Vagina (tissue), 2 donors: ENCODE data around the gene COBLL1.

Experiments
- POLR2A ChIP-seq, 2 donors: fragments of 450-650 bp; IDR thresholded peaks; one replicate each; pipeline ENCODE4 v1.6.1; 2017; ENCODE audit warnings: antibody characterized with exemption in 2 of 2, mild to moderate bottlenecking in 2 of 2, moderate library complexity in 2 of 2
- POLR2AphosphoS5 ChIP-seq, 2 donors: sonication (generic); formaldehyde crosslinking; IDR thresholded peaks; one replicate each; pipeline ENCODE4 v1.9.0; 2017; ENCODE audit warnings: antibody characterized with exemption in 2 of 2, mild to moderate bottlenecking in 2 of 2, low read depth in 1 of 2; ENCODE audit not compliant: insufficient read depth in 1 of 2
- TF ChIP-seq, protein P1 (sequence below), 3 experiments: fragments of 450-650 bp in 2 of 3; fragments of 200-600 bp in 1 of 3; sonication (generic) in 1 of 3; IDR thresholded peaks; one replicate each; pipeline ENCODE4 v1.5.1; 2017 to 2019; ENCODE audit warnings: antibody characterized with exemption in 3 of 3, mild to moderate bottlenecking in 2 of 3, moderate library complexity in 2 of 3

GRCh38 chr2:164875334-164876205 lies 33.9 kb upstream of the COBLL1 start:
- TF ChIP-seq, protein P1, sequence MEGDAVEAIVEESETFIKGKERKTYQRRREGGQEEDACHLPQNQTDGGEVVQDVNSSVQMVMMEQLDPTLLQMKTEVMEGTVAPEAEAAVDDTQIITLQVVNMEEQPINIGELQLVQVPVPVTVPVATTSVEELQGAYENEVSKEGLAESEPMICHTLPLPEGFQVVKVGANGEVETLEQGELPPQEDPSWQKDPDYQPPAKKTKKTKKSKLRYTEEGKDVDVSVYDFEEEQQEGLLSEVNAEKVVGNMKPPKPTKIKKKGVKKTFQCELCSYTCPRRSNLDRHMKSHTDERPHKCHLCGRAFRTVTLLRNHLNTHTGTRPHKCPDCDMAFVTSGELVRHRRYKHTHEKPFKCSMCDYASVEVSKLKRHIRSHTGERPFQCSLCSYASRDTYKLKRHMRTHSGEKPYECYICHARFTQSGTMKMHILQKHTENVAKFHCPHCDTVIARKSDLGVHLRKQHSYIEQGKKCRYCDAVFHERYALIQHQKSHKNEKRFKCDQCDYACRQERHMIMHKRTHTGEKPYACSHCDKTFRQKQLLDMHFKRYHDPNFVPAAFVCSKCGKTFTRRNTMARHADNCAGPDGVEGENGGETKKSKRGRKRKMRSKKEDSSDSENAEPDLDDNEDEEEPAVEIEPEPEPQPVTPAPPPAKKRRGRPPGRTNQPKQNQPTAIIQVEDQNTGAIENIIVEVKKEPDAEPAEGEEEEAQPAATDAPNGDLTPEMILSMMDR (IDR thresholded peaks at IDR 0.05) = no peak
- TF ChIP-seq POLR2A (IDR thresholded peaks at IDR 0.05) (no peak), POLR2AphosphoS5 (IDR thresholded peaks at IDR 0.05; ENCODE audit: insufficient read depth in 1 of 2, low read depth in 1 of 2) (no peak)
